ENCODE data around the gene SPACA9. TPM values are rescaled to one million over a fixed set of nuclear protein-coding genes. Genes with fewer than 3 reads are reported as not detected.
A peak's percentile ranks its signal among the peaks of the same experiment; 100 is the strongest.

Gene SPACA9
- total RNA-seq, 1 experiment from 2014 or later = 2.5 TPM

- DNase-seq = no peak
- no TSS peak for BruUV-seq (replicated peaks)
- CTCF ChIA-PET = no interaction called here
- H3K9me3 Mint-ChIP-seq (ENCODE audit: low read depth, unreplicated experiment) = no peaks in the 10 kb centered on the region
- H3K27ac Mint-ChIP-seq (ENCODE audit: unreplicated experiment) = no peak overlapping the region
- H3K36me3 Mint-ChIP-seq (ENCODE audit: insufficient read depth, unreplicated experiment) = peaks cover 14% of the 10 kb centered on the region
- no peak for TF ChIP-seq CTCF (IDR thresholded peaks at IDR 0.05; ENCODE audit: unreplicated experiment)
- H3K27me3 Mint-ChIP-seq (ENCODE audit: unreplicated experiment) = no peaks in the 10 kb centered on the region
- no peak overlapping the region for H3K4me3 Mint-ChIP-seq (ENCODE audit: low read depth, unreplicated experiment)
- no peaks in the 10 kb centered on the region for H3K4me1 Mint-ChIP-seq (ENCODE audit: low read depth, unreplicated experiment)
- intact Hi-C loops (cut with micrococcal nuclease; ENCODE audit: unreplicated experiment) = no loop called here
Observed at GRCh38 chr9:132873403-132873802, 5.3 kb upstream of the SPACA9 start.

- Mint-ChIP-seq H3K4me3 (ENCODE audit: low read depth, unreplicated experiment) (no peak overlapping the region), H3K27ac (ENCODE audit: unreplicated experiment) (no peak overlapping the region), H3K36me3 (ENCODE audit: insufficient read depth, unreplicated experiment) (peaks cover 24% of the 10 kb centered on the region), H3K9me3 (ENCODE audit: low read depth, unreplicated experiment) (no peaks in the 10 kb centered on the region), H3K27me3 (ENCODE audit: unreplicated experiment) (no peaks in the 10 kb centered on the region), H3K4me1 (ENCODE audit: low read depth, unreplicated experiment) (no peaks in the 10 kb centered on the region)
- intact Hi-C loops (cut with micrococcal nuclease; ENCODE audit: unreplicated experiment) = no loop called here
- no peak for TF ChIP-seq CTCF (IDR thresholded peaks at IDR 0.05; ENCODE audit: unreplicated experiment)
- CTCF ChIA-PET = interaction anchor here (0.7 kb wide), 1 partner anchor 515 kb away, joined by 3 read pairs; no protein-coding TSS in a partner anchor
- no TSS peak for BruUV-seq (replicated peaks)
- DNase-seq = no peak
Observed at GRCh38 chr9:132875159-132875558, 3.5 kb upstream of the SPACA9 start.

- peaks cover 24% of the 10 kb centered on the region for H3K36me3 Mint-ChIP-seq (ENCODE audit: insufficient read depth, unreplicated experiment)
- BruUV-seq (replicated peaks) = TSS peak; percentile 61
- TF ChIP-seq CTCF (IDR thresholded peaks at IDR 0.05; ENCODE audit: unreplicated experiment) = no peak
- H3K27ac Mint-ChIP-seq (ENCODE audit: unreplicated experiment) = no peak overlapping the region
- no peaks in the 10 kb centered on the region for H3K4me1 Mint-ChIP-seq (ENCODE audit: low read depth, unreplicated experiment)
- DNase-seq = no peak
- H3K4me3 Mint-ChIP-seq (ENCODE audit: low read depth, unreplicated experiment) = no peak overlapping the region
- no peaks in the 10 kb centered on the region for H3K27me3 Mint-ChIP-seq (ENCODE audit: unreplicated experiment)
- H3K9me3 Mint-ChIP-seq (ENCODE audit: low read depth, unreplicated experiment) = no peaks in the 10 kb centered on the region
- intact Hi-C loops (cut with micrococcal nuclease; ENCODE audit: unreplicated experiment) = no loop called here
- CTCF ChIA-PET = no interaction called here
Observed at GRCh38 chr9:132876849-132877248, 1.8 kb upstream of the SPACA9 start.

GRCh38 chr9:132877458-132877823 lies 1.3 kb upstream of the SPACA9 start:
- H3K36me3 Mint-ChIP-seq (ENCODE audit: insufficient read depth, unreplicated experiment) = peaks cover 24% of the 10 kb centered on the region
- no peak overlapping the region for H3K27ac Mint-ChIP-seq (ENCODE audit: unreplicated experiment)
- CTCF ChIA-PET = no interaction called here
- peak overlapping the region; percentile 66 for H3K4me3 Mint-ChIP-seq (ENCODE audit: low read depth, unreplicated experiment)
- no peak for DNase-seq
- H3K9me3 Mint-ChIP-seq (ENCODE audit: low read depth, unreplicated experiment) = no peaks in the 10 kb centered on the region
- no peaks in the 10 kb centered on the region for H3K4me1 Mint-ChIP-seq (ENCODE audit: low read depth, unreplicated experiment)
- no peak for TF ChIP-seq CTCF (IDR thresholded peaks at IDR 0.05; ENCODE audit: unreplicated experiment)
- H3K27me3 Mint-ChIP-seq (ENCODE audit: unreplicated experiment) = no peaks in the 10 kb centered on the region
- intact Hi-C loops (cut with micrococcal nuclease; ENCODE audit: unreplicated experiment) = no loop called here
- BruUV-seq (replicated peaks) = no TSS peak

All from Calu3 (cell line).